ENCODE results near the gene ANGEL2. TPM values are rescaled to one million over a fixed set of nuclear protein-coding genes. Genes with fewer than 3 reads are reported as not detected.

ANGEL2 gene
- total RNA-seq, 4 donors from 2014 or later: 21.1 to 62.7 (median 46.7) TPM

- H3K9me3 ChIP-seq: no peaks in the 10 kb centered on the region
- peaks cover 0 to 10% (median 0%) of the 10 kb centered on the region in 4 donors for H3K4me1 ChIP-seq
- no peak overlapping the region for H3K27ac ChIP-seq
- no peaks in the 10 kb centered on the region for H3K27me3 ChIP-seq
- TF ChIP-seq POLR2A (IDR thresholded peaks at IDR 0.05) (no peak), CTCF (IDR thresholded peaks at IDR 0.05) (no peak)
- DNase-seq: no peak
- no peaks in the 10 kb centered on the region for H3K36me3 ChIP-seq
- no peak overlapping the region for H3K4me3 ChIP-seq
These were observed 34.6 kb downstream of the ANGEL2 start for GRCh38 chr1:212981025-212981495.

GRCh38 chr1:212980123-212980785 lies 35.4 kb downstream of the ANGEL2 start:
- peaks cover 0 to 10% (median 0%) of the 10 kb centered on the region in 4 donors for H3K4me1 ChIP-seq
- TF ChIP-seq CTCF (IDR thresholded peaks at IDR 0.05) (no peak), POLR2A (IDR thresholded peaks at IDR 0.05) (no peak)
- H3K27me3 ChIP-seq: no peaks in the 10 kb centered on the region
- H3K4me3 ChIP-seq: no peak overlapping the region
- H3K27ac ChIP-seq: no peak overlapping the region
- no peak for DNase-seq
- H3K36me3 ChIP-seq: no peaks in the 10 kb centered on the region
- H3K9me3 ChIP-seq: no peaks in the 10 kb centered on the region

GRCh38 chr1:212979340-212980122 lies 36.1 kb downstream of the ANGEL2 start:
- no peak overlapping the region for H3K27ac ChIP-seq

GRCh38 chr1:212977781-212978645 lies 37.7 kb downstream of the ANGEL2 start:
- H3K27ac ChIP-seq: no peak overlapping the region
- DNase-seq: no peak
- peaks cover 0 to 10% (median 0%) of the 10 kb centered on the region in 4 donors for H3K4me1 ChIP-seq

More at GRCh38 chr1:212979340-212980122, 36.1 kb downstream of the ANGEL2 start:
- Histone ChIP-seq H3K9me3 (no peaks in the 10 kb centered on the region), H3K36me3 (no peaks in the 10 kb centered on the region), H3K4me1 (peaks cover 0 to 10% (median 0%) of the 10 kb centered on the region in 4 donors), H3K27me3 (no peaks in the 10 kb centered on the region), H3K4me3 (no peak overlapping the region)
- TF ChIP-seq CTCF (IDR thresholded peaks at IDR 0.05): no peak
- TF ChIP-seq POLR2A (IDR thresholded peaks at IDR 0.05): no peak
- DNase-seq: no peak

More at GRCh38 chr1:212977781-212978645, 37.7 kb downstream of the ANGEL2 start:
- Histone ChIP-seq H3K27me3 (no peaks in the 10 kb centered on the region), H3K36me3 (no peaks in the 10 kb centered on the region), H3K4me3 (no peak overlapping the region), H3K9me3 (no peaks in the 10 kb centered on the region)
- TF ChIP-seq CTCF (IDR thresholded peaks at IDR 0.05) (no peak), POLR2A (IDR thresholded peaks at IDR 0.05) (no peak)
